Measurements from ENCODE around the gene TRIM34. TPM values are rescaled to one million over a fixed set of nuclear protein-coding genes. Genes with fewer than 3 reads are reported as not detected.

Gene TRIM34
- total RNA-seq, 1 donor from 2014 or later = 25.9 TPM

- no peak for DNase-seq
- intact Hi-C loops (cut with micrococcal nuclease) = no loop called here
- Mint-ChIP-seq H3K9me3 (no peaks in the 10 kb centered on the region), H3K36me3 (ENCODE audit: low read depth) (peaks cover 28% of the 10 kb centered on the region), H3K27me3 (no peaks in the 10 kb centered on the region), H3K4me3 (no peak overlapping the region), H3K4me1 (no peaks in the 10 kb centered on the region), H3K27ac (no peak overlapping the region)
- TF ChIP-seq CTCF (IDR thresholded peaks at IDR 0.05) = no peak
- POLR2A ChIA-PET = no interaction called here
- CTCF ChIA-PET = no interaction called here
- no peak for ATAC-seq (ENCODE audit: low read depth)
These were observed 33.5 kb downstream of the TRIM34 start for GRCh38 chr11:5658318-5658717.

- no peak for ATAC-seq (ENCODE audit: low read depth)
- no peaks in the 10 kb centered on the region for H3K9me3 Mint-ChIP-seq
These were observed 38.7 kb downstream of the TRIM34 start for GRCh38 chr11:5663511-5663910.

GRCh38 chr11:5665051-5665570 lies 40.3 kb downstream of the TRIM34 start:
- intact Hi-C loops (cut with micrococcal nuclease) = no loop called here
- Mint-ChIP-seq H3K4me1 (no peaks in the 10 kb centered on the region), H3K9me3 (no peaks in the 10 kb centered on the region), H3K4me3 (no peak overlapping the region), H3K27ac (no peak overlapping the region), H3K27me3 (no peaks in the 10 kb centered on the region), H3K36me3 (ENCODE audit: low read depth) (peaks cover 71% of the 10 kb centered on the region)
- DNase-seq (no peak), ATAC-seq (ENCODE audit: low read depth) (no peak)
- ChIA-PET CTCF (no interaction called here), POLR2A (interaction anchor here (0.6 kb wide), 1 partner anchor 40 kb away, joined by 3 read pairs; no protein-coding TSS in a partner anchor)
- no peak for TF ChIP-seq CTCF (IDR thresholded peaks at IDR 0.05)

More at GRCh38 chr11:5663511-5663910, 38.7 kb downstream of the TRIM34 start:
- DNase-seq = no peak
- Mint-ChIP-seq H3K4me1 (no peaks in the 10 kb centered on the region), H3K27ac (no peak overlapping the region), H3K4me3 (no peak overlapping the region), H3K27me3 (no peaks in the 10 kb centered on the region), H3K36me3 (ENCODE audit: low read depth) (peaks cover 58% of the 10 kb centered on the region)
- POLR2A ChIA-PET = no interaction called here
- CTCF ChIA-PET = no interaction called here
- no peak for TF ChIP-seq CTCF (IDR thresholded peaks at IDR 0.05)
- intact Hi-C loops (cut with micrococcal nuclease) = no loop called here

GRCh38 chr11:5665746-5666401 lies 41.1 kb downstream of the TRIM34 start:
- intact Hi-C loops (cut with micrococcal nuclease) = no loop called here
- ChIA-PET POLR2A (interaction anchor here (0.6 kb wide), 1 partner anchor 41 kb away, joined by 3 read pairs; no protein-coding TSS in a partner anchor), CTCF (no interaction called here)
- no peak overlapping the region for H3K27ac Mint-ChIP-seq
- peaks cover 78% of the 10 kb centered on the region for H3K36me3 Mint-ChIP-seq (ENCODE audit: low read depth)
- H3K27me3 Mint-ChIP-seq = no peaks in the 10 kb centered on the region
- H3K4me3 Mint-ChIP-seq = no peak overlapping the region
- no peak for TF ChIP-seq CTCF (IDR thresholded peaks at IDR 0.05)
- no peaks in the 10 kb centered on the region for H3K4me1 Mint-ChIP-seq
- DNase-seq (no peak), ATAC-seq (ENCODE audit: low read depth) (no peak)
- H3K9me3 Mint-ChIP-seq = no peaks in the 10 kb centered on the region

- ATAC-seq (ENCODE audit: low read depth) (no peak), DNase-seq (no peak)
- Mint-ChIP-seq H3K36me3 (ENCODE audit: low read depth) (peaks cover 76% of the 10 kb centered on the region), H3K27ac (no peak overlapping the region), H3K9me3 (no peaks in the 10 kb centered on the region), H3K4me3 (no peak overlapping the region), H3K27me3 (no peaks in the 10 kb centered on the region), H3K4me1 (no peaks in the 10 kb centered on the region)
- TF ChIP-seq CTCF (IDR thresholded peaks at IDR 0.05) = no peak
- CTCF ChIA-PET = no interaction called here
- POLR2A ChIA-PET = no interaction called here
- intact Hi-C loops (cut with micrococcal nuclease) = no loop called here
These were observed 41.6 kb downstream of the TRIM34 start for GRCh38 chr11:5666402-5666793.

Data from activated B cell treated with CpG ODN at 0.5 μM for 24 hours (primary cell).